Activated CD4-positive, alpha-beta T cell treated with anti-CD3 and anti-CD28 coated beads for 1 hour (primary cell): ENCODE results near the gene KISS1.

ENCODE experiments used
- DNase-seq: peaks from one replicate; pipeline ENCODE4 v3.0.0-alpha.2; 2020

Gene KISS1

GRCh38 chr1:204216880-204217647 lies 20.8 kb upstream of the KISS1 start:
- no peak for DNase-seq

- DNase-seq: no peak
These were observed 19.9 kb upstream of the KISS1 start for GRCh38 chr1:204216236-204216635.

GRCh38 chr1:204213668-204214662 lies 17.7 kb upstream of the KISS1 start, which contains the start of gene GOLT1A:
Gene GOLT1A, minus strand, starts transcription at chr1:204213988. Its CDS starts 82 bp downstream, at chr1:204213906.
- DNase-seq: peak; percentile 20

DNA sequence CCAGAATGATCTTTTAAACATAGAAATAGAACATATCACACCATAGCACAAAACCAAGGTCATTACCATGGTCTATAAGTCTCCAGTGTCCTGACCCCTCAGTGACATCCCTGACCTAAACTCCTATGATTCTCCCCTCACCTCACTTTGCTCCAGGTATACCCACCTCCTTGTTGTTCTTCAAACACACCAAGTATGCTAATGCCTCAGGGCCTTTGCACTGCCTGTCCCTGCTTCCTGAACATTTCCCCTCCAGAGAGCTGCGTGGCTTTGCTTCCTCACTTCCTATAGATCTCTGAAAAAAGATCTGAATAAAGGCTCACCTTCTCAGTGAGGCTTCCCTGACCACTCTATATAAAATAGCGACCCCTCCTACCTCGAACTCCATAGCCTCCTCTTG lies 16.4 kb upstream of the KISS1 start:
- no peak for DNase-seq

GRCh38 chr1:204211046-204211445 lies 14.8 kb upstream of the KISS1 start:
- DNase-seq: no peak

DNA sequence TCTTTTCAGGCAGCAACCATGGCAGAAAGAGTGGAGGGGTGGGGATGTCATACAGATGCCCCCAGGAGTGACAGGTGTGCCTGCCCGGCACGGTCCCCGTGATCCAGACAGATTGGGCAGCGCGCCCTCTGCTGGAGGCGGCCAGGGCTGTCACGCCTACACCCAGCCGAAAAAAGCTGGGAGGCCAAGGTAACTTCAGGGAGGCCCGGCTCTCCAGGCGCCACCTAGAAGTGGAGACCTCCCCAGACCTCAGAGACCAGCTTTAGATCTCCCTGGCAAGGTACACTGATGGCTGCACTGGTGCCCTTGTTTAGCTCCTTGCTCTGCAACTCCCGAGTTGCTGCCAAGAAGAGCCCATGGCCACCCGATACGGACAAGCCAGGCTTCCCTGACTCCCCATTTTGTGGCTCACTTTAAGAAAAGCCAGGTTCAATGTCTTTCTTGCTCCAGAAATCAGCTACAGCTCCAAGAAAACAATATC lies 10.9 kb upstream of the KISS1 start:
- peak; percentile 57 for DNase-seq

GRCh38 chr1:204206121-204206520 lies 9.8 kb upstream of the KISS1 start:
- no peak for DNase-seq

DNA sequence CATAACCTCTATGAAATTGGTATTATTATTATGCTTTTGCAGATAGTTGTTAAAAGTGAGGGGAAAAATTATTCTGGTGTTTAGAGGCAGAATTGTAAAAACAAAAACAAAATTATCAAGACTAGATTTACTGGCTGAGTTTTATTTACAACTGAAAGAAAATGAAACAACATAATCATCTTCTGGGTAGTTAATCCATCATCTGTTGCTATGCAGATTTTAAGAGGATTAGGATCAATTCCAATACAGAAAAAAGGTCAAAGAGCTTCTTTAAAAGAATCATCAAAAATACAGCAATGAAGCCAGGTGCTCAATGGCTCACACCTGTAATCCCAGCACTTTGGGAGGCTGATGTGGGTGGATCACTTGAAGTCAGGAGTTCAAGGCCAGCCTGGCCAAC lies 9.2 kb upstream of the KISS1 start:
- DNase-seq: no peak

DNA sequence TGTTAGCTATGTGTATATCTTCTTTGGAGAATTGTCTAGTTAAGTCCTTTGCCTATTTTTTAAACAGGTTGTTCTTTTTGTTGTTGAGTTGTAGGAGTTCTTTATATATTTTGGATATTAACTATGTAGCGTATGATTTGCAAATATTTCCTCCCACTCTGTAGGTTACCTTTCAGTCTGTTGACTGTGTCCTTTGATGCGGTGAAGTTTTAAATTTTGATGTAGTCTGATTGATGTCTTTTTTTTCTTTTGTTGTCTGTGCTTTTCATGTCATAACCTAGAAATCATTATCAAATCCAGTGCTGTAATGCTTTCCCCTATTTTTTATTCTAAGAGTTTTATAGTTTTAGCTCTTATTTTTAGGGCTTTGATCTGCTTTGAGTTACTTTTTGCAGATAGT lies 8.7 kb upstream of the KISS1 start:
- DNase-seq: no peak

GRCh38 chr1:204203206-204203767 lies 7.0 kb upstream of the KISS1 start:
- no peak for DNase-seq

DNA sequence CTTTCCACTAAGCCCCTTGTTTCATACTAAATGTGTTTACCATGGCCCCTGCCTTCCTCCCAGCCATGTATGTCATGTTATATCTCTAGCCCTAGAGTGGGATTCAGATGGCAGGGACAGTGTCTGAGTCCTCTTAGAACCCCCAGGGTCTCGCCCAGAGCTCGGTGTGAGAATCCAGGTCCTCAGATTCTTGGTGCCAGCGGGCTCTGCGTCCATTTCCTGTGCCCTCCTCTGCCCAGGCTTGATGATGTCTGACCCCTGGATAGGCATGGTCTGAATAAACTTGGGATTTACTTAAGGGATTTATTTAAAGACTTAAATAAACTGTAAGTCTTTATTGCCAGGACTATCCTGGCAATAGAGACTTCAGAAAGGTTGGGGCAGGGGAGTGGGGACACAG lies 6.2 kb upstream of the KISS1 start:
- DNase-seq: no peak

GRCh38 chr1:204201348-204202040 lies 5.2 kb upstream of the KISS1 start:
- no peak for DNase-seq

DNA sequence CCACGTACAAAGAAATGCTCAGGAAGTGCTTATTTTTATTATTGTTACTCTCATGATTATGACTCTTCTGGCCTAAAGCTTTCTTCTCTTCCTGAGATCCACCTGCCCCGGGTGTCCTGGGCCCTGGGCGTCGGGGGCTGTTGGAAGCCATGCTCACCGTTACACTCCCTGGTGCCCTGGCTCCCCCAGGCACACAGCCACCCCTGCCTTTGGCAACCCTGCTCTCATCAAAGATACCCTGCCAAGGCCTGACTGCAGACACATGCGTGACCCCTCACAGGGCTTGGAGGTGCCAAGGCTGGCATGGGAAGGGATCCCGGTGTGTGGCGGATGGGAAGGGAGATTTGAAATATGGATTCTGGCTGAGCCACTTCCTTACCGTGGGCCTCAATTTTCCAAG lies 3.3 kb upstream of the KISS1 start:
- DNase-seq: no peak

- DNase-seq: no peak
These were observed 2.4 kb upstream of the KISS1 start for GRCh38 chr1:204198348-204199340.

GRCh38 chr1:204197068-204197467 lies 777 bp upstream of the KISS1 start:
- no peak for DNase-seq

- DNase-seq: no peak
These were observed 1.5 kb downstream of the KISS1 start for GRCh38 chr1:204194771-204195170.

GRCh38 chr1:204194080-204194479 lies 2.2 kb downstream of the KISS1 start:
- DNase-seq: no peak

DNA sequence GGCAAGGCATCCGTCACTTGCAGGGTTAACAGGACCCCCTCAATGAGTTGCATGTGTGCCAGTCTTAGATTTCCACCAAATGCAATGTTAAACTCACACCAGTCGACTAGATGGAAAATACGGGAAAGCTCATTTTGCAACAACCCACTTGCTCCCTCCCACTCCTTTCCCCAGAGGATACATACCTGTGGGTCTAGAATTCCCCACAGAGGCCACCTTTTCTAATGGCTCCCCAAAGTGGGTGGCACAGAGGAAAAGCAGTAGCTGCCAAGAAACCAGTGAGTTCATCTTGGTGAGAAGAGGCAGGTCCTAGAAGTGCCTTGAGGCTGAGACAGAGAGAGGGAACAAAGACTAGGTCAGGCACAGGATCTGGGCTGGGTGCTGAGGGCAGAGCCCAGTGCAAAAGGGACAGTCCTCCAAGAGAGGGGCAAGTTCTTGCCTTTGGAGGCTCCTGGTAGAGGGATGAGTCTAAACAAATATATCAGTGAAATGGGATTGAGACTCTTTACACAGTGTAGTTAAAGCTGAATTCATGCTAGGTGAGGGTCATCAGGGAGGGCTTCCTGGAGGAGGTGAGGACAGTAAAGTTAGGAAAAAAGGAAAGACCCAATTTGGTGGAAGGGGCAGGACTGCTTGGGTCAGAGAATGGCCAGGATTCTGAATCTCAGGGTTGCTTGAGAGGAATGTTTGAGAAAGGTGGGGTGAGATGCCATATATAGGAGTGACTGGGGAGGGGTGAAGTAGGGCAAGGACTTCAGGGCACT lies 3.5 kb downstream of the KISS1 start:
- no peak for DNase-seq

GRCh38 chr1:204192046-204192445 lies 4.2 kb downstream of the KISS1 start:
- DNase-seq: no peak

GRCh38 chr1:204191456-204191855 lies 4.8 kb downstream of the KISS1 start:
- DNase-seq: no peak
